Colonic mucosa (tissue), 4 donors: ENCODE measurements around the gene MFAP4. TPM values are rescaled to one million over a fixed set of nuclear protein-coding genes. Genes with fewer than 3 reads are reported as not detected.

Source experiments
- DNase-seq: peaks from one replicate; pipeline ENCODE4 v3.0.0-alpha.2; 2020
- H3K27ac ChIP-seq: fragments of 200-600 bp; one replicate; pipeline ENCODE4 v1.8.0; 2021
- H3K27me3 ChIP-seq: fragments of 200-600 bp; one replicate; pipeline ENCODE4 v1.8.0; 2021
- H3K36me3 ChIP-seq: fragments of 200-600 bp; one replicate; pipeline ENCODE4 v1.8.0; 2021
- H3K4me1 ChIP-seq: fragments of 200-600 bp; one replicate; pipeline ENCODE4 v1.8.0; 2021; ENCODE audit warnings: mild to moderate bottlenecking
- H3K4me3 ChIP-seq: fragments of 200-600 bp; one replicate; pipeline ENCODE4 v1.8.0; 2021
- H3K9ac ChIP-seq, 2 donors: one replicate each; pipeline ENCODE4 v1.7.0; 2013; ENCODE audit warnings: control low read depth in 2 of 2, low read depth in 2 of 2, low read length in 2 of 2
- H3K9me3 ChIP-seq: fragments of 200-600 bp; one replicate; pipeline ENCODE4 v1.8.0; 2021
- intact Hi-C: fragments of 100-400 bp; cut with DNase I; formaldehyde crosslinking; loops from one replicate; pipeline ENCODE4 v1.14.1; 2022
- total RNA-seq, 2 donors: library from RNA; stranded (reverse); fragmentation: NEBNext Ultra II Directional in 1 of 2; extraction: Animal tissue kit (Norgen Biotek cat#: 25700) in 1 of 2; gene quantifications; one replicate each; pipeline ENCODE4 v1.2.1, GENCODE V29; 2021
- TF ChIP-seq, protein P1 (sequence below): fragments of 200-600 bp; IDR thresholded peaks from one replicate; pipeline ENCODE4 v1.8.0; 2022; ENCODE audit warnings: antibody characterized with exemption, mild to moderate bottlenecking
- donor health status: healthy.
- donor health status: DM: no; HTN: no; CAD: no.
- donor health status: DM: no; HTN: no; CAD: no.

The MFAP4 gene
- total RNA-seq, 2 donors from 2014 or later: 22.2 to 56.0 TPM

DNA sequence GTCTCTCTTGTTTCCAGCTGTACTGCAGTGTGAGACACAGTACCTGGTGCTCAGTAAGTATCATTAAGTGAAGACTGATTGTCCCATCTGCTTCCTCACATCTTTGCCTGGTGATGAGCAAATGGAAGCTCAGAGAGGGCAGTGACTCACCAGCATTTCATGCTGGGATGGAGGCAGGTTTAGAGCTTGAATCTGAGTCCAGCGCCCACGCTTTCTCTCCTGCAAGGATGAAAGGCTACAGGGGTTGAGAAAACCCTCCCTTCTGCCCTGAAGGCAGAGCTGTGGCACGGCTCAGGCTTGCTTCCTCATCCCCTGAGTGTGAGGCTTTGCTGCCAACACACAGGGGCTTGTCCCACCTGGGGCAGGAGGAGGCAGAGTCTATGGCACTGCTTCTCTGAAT, 22.5 kb upstream of the MFAP4 start:
- TF ChIP-seq, protein P1, sequence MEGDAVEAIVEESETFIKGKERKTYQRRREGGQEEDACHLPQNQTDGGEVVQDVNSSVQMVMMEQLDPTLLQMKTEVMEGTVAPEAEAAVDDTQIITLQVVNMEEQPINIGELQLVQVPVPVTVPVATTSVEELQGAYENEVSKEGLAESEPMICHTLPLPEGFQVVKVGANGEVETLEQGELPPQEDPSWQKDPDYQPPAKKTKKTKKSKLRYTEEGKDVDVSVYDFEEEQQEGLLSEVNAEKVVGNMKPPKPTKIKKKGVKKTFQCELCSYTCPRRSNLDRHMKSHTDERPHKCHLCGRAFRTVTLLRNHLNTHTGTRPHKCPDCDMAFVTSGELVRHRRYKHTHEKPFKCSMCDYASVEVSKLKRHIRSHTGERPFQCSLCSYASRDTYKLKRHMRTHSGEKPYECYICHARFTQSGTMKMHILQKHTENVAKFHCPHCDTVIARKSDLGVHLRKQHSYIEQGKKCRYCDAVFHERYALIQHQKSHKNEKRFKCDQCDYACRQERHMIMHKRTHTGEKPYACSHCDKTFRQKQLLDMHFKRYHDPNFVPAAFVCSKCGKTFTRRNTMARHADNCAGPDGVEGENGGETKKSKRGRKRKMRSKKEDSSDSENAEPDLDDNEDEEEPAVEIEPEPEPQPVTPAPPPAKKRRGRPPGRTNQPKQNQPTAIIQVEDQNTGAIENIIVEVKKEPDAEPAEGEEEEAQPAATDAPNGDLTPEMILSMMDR: no peak
- no peaks in the 10 kb centered on the region for H3K4me1 ChIP-seq
- intact Hi-C loops: no loop called here
- no peak overlapping the region for H3K4me3 ChIP-seq
- no peaks in the 10 kb centered on the region for H3K9me3 ChIP-seq
- no peak overlapping the region for H3K27ac ChIP-seq
- H3K27me3 ChIP-seq: no peaks in the 10 kb centered on the region
- no peak overlapping the region for H3K9ac ChIP-seq
- H3K36me3 ChIP-seq: no peaks in the 10 kb centered on the region
- DNase-seq: no peak

DNA sequence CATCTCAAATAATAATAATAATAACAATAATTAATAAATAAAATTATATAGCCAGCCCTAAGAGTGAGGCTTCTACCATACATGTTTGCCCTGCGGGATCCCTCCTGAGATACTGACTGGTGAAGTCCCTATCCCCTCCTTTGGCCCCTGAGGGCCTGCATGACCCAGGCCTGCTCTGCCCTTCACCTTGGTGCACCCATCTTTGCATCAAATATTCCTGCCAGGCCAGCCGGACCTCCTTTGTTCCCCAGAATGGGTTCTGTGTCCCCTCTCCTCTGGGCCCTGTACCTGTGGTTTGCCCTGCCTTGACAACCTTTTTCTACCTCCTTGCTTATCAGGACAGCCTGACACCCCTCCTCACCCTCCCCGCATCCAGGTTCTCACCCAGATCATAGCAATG, 22.1 kb upstream of the MFAP4 start:
- Histone ChIP-seq H3K4me3 (no peak overlapping the region), H3K27ac (no peak overlapping the region), H3K9ac (no peak overlapping the region), H3K27me3 (no peaks in the 10 kb centered on the region), H3K9me3 (no peaks in the 10 kb centered on the region), H3K4me1 (no peaks in the 10 kb centered on the region), H3K36me3 (no peaks in the 10 kb centered on the region)
- DNase-seq: no peak
- intact Hi-C loops: no loop called here
- TF ChIP-seq, protein P1: no peak

DNA sequence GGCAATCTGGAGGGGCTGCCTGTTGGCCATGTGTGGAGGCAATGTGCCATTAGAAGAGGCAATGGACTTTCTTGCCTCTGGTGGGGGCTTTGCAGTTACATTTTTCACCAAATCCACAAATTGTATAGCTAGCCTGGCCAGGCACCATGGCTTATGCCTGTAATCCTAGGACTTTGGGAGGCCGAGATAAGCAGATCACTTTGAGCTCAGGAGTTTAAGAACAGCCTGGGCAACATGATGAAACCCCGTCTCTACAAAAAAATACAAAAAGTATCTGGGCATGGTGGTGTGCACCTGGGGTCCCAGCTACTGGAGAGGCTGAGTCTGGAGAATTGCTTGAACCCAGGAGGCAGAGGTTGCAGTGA, 21.3 kb upstream of the MFAP4 start:
- no peak overlapping the region for H3K9ac ChIP-seq
- H3K9me3 ChIP-seq: no peaks in the 10 kb centered on the region
- H3K4me1 ChIP-seq: no peaks in the 10 kb centered on the region
- no peaks in the 10 kb centered on the region for H3K27me3 ChIP-seq
- no peak for DNase-seq
- H3K4me3 ChIP-seq: no peak overlapping the region
- H3K36me3 ChIP-seq: no peaks in the 10 kb centered on the region
- TF ChIP-seq, protein P1: no peak
- intact Hi-C loops: no loop called here
- no peak overlapping the region for H3K27ac ChIP-seq

DNA sequence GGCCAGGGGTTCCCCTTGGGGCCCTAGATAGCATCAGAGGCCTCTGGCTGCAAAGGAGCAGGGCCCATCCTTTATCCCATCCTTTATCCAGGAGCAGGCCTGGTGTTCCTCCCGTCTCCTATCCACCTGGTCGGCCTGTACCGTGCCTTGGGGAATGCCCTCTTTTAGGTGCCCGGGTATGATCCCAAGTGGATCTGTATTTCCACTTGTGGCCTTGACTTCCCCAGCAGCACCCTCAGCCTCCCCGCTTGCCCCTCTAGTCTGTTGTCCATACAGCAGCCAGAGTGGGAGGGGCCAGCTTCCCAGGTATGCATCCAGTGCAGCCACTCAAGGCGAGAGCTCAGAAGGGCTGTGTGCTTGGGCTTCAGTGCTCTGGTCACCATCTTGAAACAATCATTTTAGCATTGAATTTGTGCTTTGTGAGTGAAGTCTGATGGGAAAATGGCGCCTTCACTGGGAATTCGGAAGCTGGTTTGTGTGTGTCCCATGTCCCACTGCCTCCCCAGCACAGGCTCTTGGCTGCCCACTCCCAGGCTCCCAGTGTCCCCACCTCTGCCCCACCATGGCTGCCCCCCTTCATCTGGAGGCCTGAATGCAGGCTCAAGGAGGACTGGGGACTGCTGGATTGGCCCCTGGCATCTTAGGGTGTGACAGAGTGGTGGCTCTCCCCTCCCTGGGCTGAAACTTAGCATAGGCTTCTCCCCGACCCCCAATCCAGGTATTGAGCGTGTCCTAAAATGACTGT, 20.8 kb upstream of the MFAP4 start:
- H3K4me3 ChIP-seq: no peak overlapping the region
- no peak overlapping the region for H3K9ac ChIP-seq
- no peaks in the 10 kb centered on the region for H3K27me3 ChIP-seq
- no peak for DNase-seq
- no peaks in the 10 kb centered on the region for H3K4me1 ChIP-seq
- no peaks in the 10 kb centered on the region for H3K36me3 ChIP-seq
- H3K9me3 ChIP-seq: no peaks in the 10 kb centered on the region
- intact Hi-C loops: no loop called here
- TF ChIP-seq, protein P1: no peak
- H3K27ac ChIP-seq: no peak overlapping the region

DNA sequence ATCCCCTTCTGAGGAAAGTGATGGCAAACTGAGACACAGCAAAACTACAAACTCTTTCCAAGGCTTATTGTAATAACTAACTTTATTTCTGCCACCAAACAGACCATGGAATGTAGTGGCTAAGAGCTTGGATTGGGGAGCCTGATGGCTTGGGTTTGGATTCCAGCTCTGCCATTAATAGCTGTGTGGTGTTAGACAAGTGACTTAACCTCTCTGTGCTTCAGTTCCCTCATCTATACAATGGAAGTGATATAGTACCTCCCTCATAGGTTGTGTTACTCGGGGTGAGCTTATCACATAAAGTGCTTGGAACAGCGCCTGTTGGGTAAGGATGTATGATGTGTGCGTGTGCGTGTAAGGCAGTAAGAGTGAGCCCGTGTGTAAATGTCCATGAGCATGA, 18.1 kb upstream of the MFAP4 start:
- H3K9me3 ChIP-seq: no peaks in the 10 kb centered on the region
- intact Hi-C loops: no loop called here
- no peak overlapping the region for H3K27ac ChIP-seq
- peaks cover 12% of the 10 kb centered on the region for H3K4me1 ChIP-seq
- H3K36me3 ChIP-seq: no peaks in the 10 kb centered on the region
- TF ChIP-seq, protein P1: no peak
- DNase-seq: no peak
- H3K9ac ChIP-seq: no peak overlapping the region
- no peak overlapping the region for H3K4me3 ChIP-seq
- no peaks in the 10 kb centered on the region for H3K27me3 ChIP-seq
